HG02759 (cell line): ENCODE results near the gene EDC4.

Experiments
- ATAC-seq: cut with Tn5 transposase; IDR thresholded peaks from one replicate; pipeline ENCODE4 v1.9.1; 2021; ENCODE audit warnings: mild to moderate bottlenecking, moderate library complexity; ENCODE audit not compliant: unreplicated experiment

The EDC4 gene

GRCh38 chr16:67878846-67879245 lies 6.0 kb downstream of the EDC4 start:
- ATAC-seq: no peak

GRCh38 chr16:67879462-67879861 lies 6.6 kb downstream of the EDC4 start:
- no peak for ATAC-seq

- ATAC-seq: no peak
Measured at GRCh38 chr16:67879936-67880335, 7.1 kb downstream of the EDC4 start.

GRCh38 chr16:67880584-67880983 lies 7.7 kb downstream of the EDC4 start:
- no peak for ATAC-seq

- ATAC-seq: no peak
Measured at GRCh38 chr16:67881621-67882161, 8.8 kb downstream of the EDC4 start.

- no peak for ATAC-seq
Measured at GRCh38 chr16:67882374-67883145, 9.7 kb downstream of the EDC4 start.

- ATAC-seq: no peak
Measured at GRCh38 chr16:67883146-67883871, 10.5 kb downstream of the EDC4 start.

- no peak for ATAC-seq
Measured at GRCh38 chr16:67883872-67884261, 11.0 kb downstream of the EDC4 start.

- ATAC-seq: no peak
Measured at GRCh38 chr16:67884684-67885083, 11.8 kb downstream of the EDC4 start, which contains the start of gene NRN1L. Gene NRN1L (plus strand): TSS chr16:67884885. CDS start chr16:67884904, 19 bp downstream.

GRCh38 chr16:67885545-67885944 lies 12.7 kb downstream of the EDC4 start:
- no peak for ATAC-seq

- no peak for ATAC-seq
Measured at GRCh38 chr16:67885976-67886375, 13.1 kb downstream of the EDC4 start.

GRCh38 chr16:67886387-67886786 lies 13.5 kb downstream of the EDC4 start:
- no peak for ATAC-seq

- no peak for ATAC-seq
Measured at GRCh38 chr16:67888331-67888730, 15.5 kb downstream of the EDC4 start.

- no peak for ATAC-seq
Measured at GRCh38 chr16:67892375-67892774, 19.5 kb downstream of the EDC4 start.

GRCh38 chr16:67892899-67893742 lies 20.3 kb downstream of the EDC4 start, which contains the start of gene PSKH1:
Gene PSKH1 (plus strand): TSS chr16:67893254. CDS start chr16:67908750, 15,496 bp downstream.
- peak; percentile 90 for ATAC-seq

GRCh38 chr16:67893743-67894399 lies 21.0 kb downstream of the EDC4 start:
- ATAC-seq: no peak

GRCh38 chr16:67897231-67897630 lies 24.4 kb downstream of the EDC4 start:
- ATAC-seq: no peak

GRCh38 chr16:67901734-67902133 lies 28.9 kb downstream of the EDC4 start:
- ATAC-seq: no peak

GRCh38 chr16:67902831-67903230 lies 30.0 kb downstream of the EDC4 start:
- ATAC-seq: no peak

- no peak for ATAC-seq
Measured at GRCh38 chr16:67907397-67908180, 34.7 kb downstream of the EDC4 start.
